Fibroblast of pulmonary artery (primary cell): ENCODE results near the gene MOB2.

Source experiments
- DNase-seq: peaks from one replicate; pipeline ENCODE4 v3.0.0-alpha.2; 2010; ENCODE audit warnings: low read depth
- H3K4me3 ChIP-seq: replicated peaks from 2 replicates; pipeline ENCODE4 v1.5.1; 2011; ENCODE audit warnings: low read depth, mild to moderate bottlenecking, control low read depth, low read length, moderate library complexity
- TF ChIP-seq, protein P1 (sequence below): IDR thresholded peaks from 2 replicates; pipeline ENCODE4 v1.5.1; 2011; ENCODE audit warnings: mild to moderate bottlenecking, control low read depth, low read length, inconsistent platforms; ENCODE audit errors: missing control alignments

The MOB2 gene

DNA sequence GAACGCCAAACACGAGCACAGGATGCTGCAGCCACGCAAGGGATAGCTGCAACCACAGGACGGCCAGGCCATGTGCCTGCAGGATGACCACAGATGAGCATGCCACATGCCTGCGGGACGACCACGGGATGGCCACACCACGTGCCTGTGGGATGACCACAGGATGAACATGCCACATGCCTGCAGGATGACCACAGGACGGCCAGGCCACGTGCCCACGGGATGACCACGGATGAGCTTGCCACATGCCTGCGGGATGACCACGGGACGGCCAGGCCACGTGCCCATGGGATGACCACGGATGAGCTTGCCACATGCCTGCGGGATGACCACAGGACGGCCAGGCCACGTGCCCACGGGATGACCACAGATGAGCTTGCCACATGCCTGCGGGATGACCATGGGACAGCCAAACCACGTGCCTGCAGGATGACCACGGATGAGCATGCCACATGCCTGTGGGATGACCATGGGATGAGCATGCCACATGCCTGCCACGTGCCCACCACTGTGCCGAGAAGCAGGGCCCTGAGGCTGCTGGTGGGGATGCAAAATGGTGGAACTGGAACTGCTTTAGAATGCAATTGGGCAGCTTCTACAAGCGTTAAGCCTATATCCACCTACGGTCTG lies 12.8 kb upstream of the MOB2 start:
- H3K4me3 ChIP-seq, result no peak overlapping the region
- no peak for DNase-seq
- TF ChIP-seq, protein P1, sequence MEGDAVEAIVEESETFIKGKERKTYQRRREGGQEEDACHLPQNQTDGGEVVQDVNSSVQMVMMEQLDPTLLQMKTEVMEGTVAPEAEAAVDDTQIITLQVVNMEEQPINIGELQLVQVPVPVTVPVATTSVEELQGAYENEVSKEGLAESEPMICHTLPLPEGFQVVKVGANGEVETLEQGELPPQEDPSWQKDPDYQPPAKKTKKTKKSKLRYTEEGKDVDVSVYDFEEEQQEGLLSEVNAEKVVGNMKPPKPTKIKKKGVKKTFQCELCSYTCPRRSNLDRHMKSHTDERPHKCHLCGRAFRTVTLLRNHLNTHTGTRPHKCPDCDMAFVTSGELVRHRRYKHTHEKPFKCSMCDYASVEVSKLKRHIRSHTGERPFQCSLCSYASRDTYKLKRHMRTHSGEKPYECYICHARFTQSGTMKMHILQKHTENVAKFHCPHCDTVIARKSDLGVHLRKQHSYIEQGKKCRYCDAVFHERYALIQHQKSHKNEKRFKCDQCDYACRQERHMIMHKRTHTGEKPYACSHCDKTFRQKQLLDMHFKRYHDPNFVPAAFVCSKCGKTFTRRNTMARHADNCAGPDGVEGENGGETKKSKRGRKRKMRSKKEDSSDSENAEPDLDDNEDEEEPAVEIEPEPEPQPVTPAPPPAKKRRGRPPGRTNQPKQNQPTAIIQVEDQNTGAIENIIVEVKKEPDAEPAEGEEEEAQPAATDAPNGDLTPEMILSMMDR, result no peak

DNA sequence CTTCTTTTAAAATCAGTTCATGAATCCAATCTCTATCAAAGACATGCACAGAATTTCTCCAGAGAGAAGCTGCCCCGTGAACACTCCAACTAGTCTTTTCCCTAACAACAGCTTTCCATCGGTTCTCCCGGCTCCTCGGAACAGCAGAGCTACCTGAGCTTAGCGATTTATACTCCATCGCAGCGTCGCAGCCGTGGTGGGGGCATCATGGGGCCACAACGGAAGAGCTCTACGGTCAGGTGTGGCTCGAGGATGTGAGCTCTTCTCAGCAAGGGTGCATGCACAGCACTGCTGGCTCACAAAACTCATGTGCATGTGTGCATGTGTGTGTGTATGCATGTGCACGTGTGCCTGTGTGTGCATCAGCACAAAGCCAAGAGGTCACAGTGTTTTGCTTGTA lies 11.7 kb upstream of the MOB2 start:
- TF ChIP-seq, protein P1, result no peak
- DNase-seq, result no peak

DNA sequence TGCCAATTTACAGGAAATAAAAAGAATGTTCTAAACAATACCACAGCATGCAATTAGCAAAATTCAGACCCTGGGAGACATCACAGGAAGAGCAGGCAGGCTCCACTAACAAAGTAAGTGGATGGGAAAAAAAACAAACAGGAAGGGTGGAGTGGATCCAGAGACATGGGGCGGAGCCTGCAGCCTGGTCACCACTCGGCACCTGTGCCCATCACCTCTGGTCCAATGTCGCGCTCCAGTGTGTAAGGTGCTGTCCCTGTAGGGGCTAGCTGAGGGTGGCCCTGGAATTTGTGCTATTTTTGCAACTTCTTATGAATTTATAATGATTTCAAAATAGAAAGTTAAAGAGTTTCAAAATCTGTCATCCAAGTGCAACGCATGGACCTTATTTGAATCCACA lies 11.0 kb upstream of the MOB2 start:
- DNase-seq, result no peak
- TF ChIP-seq, protein P1, result no peak
- H3K4me3 ChIP-seq, result no peak overlapping the region

More for the DNA sequence above, 11.7 kb upstream of the MOB2 start:
- H3K4me3 ChIP-seq, result no peak overlapping the region

DNA sequence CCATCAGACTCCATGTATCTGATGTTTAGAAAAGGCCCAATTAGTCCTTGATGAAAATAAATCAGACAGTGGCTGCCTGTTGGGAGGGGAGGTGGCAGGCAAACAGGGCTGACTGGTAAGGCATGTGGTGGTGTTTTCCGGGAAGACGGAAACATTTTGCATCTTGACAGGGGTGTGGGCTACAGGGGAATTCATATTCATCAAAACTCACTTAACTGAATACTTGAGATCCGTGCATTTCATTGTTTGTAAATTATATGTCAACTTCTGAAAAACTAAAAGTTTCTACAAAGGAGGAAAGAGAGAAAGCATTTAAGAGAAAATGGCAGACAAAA lies 10.1 kb upstream of the MOB2 start:
- H3K4me3 ChIP-seq, result no peak overlapping the region
- TF ChIP-seq, protein P1, result no peak
- DNase-seq, result no peak

DNA sequence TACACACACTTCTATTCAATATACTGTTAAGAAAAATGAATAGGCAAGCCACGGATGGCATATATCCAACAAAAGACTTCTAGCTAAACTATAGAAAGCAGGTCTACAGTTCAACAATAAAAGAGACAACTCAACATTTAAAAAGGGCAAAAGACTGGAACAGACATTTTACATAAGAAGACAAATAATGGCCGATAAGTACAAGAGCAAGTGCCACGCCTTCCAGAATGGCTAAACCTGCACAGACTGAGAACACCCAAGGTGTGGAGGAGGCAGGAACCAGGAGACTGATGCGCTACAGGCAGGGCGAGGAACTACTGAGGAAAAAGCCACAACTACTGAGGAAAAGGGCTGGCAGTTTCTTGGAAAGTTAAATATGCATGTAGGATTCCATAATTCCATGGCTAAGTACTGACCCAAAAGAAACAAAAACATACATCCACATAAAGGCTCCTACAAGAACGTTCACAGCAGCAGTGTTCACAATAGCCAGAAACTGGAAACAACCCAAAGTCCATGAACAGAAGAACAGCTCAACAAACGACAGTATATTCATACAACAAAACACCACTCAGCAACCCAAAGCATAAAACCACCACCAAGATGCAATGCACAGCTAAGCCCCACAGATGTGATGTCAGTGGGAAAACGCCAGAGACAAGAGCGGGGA lies 9.6 kb upstream of the MOB2 start:
- H3K4me3 ChIP-seq, result no peak overlapping the region
- TF ChIP-seq, protein P1, result no peak
- DNase-seq, result no peak

DNA sequence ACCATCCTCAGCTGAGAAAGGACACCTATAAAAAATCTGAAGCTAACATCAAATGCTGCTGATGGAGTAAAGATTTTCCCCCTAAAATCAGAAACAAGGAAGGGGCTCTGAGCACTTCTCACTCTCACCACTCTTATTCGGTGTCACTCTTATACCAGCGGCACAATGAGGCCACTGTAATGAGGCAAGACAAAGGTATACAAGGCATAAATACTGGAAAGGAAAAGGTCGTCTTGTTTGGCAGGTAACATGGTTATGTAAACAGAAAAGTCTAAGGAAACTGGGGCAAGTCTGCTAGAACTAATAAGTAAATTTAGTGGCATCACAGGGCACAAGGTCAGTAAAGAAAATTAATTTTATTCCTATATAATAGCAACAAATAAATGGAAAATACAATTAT lies 8.1 kb upstream of the MOB2 start:
- no peak for DNase-seq
- H3K4me3 ChIP-seq, result no peak overlapping the region
- TF ChIP-seq, protein P1, result no peak
